ENCODE measurements around the gene JARID2.

- no peak for TF ChIP-seq POLR2A (IDR thresholded peaks at IDR 0.05)
- TF ChIP-seq CTCF (IDR thresholded peaks at IDR 0.05): no peak
- no peak for TF ChIP-seq POLR2AphosphoS5 (IDR thresholded peaks at IDR 0.05)
Observed at GRCh38 chr6:15517600-15517999, 271.7 kb downstream of the JARID2 start.

Data from suprapubic skin (tissue), 4 donors.